PFSK-1 (cell line): ENCODE data around the gene TMEM132E.

ENCODE experiments used
- POLR2AphosphoS5 ChIP-seq: IDR thresholded peaks from 2 replicates; pipeline ENCODE4 v1.6.1; 2012; ENCODE audit warnings: low read depth, mild to moderate bottlenecking, control low read depth, low read length, moderate library complexity
- REST ChIP-seq, 2 experiments: IDR thresholded peaks; 2 replicates each; pipeline versions ENCODE4 v1.6.1 to v1.8.0; 2011 to 2012; ENCODE audit warnings: low read depth in 2 of 2, low read length in 2 of 2, control low read depth in 1 of 2, inconsistent platforms in 1 of 2, mild to moderate bottlenecking in 1 of 2, moderate library complexity in 1 of 2; ENCODE audit not compliant: insufficient read depth in 1 of 2
- SIN3A ChIP-seq: IDR thresholded peaks from 2 replicates; pipeline ENCODE4 v1.6.1; 2012; ENCODE audit warnings: mild to moderate bottlenecking, low read length, moderate library complexity, borderline replicate concordance; ENCODE audit not compliant: insufficient read depth
- TAF1 ChIP-seq: IDR thresholded peaks from 2 replicates; pipeline ENCODE4 v1.6.1; 2012; ENCODE audit warnings: low read length, control low read depth, borderline replicate concordance; ENCODE audit not compliant: insufficient read depth

DNA sequence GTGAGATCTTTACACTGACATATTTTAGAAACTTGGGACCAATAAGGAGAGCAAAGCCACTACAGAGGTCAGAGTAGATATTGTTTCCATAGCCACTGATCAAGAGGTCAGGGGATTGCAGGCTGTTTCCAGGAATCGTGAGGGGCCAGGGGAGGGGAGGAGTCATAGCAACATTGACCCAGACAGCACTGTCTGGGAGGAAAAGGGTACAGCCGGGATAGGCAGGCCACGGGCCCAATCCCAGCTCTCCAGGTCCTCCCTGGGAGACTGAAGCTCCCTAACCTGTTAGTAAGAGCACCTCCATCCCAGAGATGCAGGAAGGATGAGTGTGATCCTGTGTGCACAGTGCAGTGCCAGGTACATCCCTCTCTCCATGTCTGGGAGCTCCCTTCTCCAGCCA is 48.5 kb upstream of the TMEM132E start:
- TF ChIP-seq TAF1 (no peak), SIN3A (no peak), POLR2AphosphoS5 (no peak), REST (IDR thresholded peaks at IDR 0.05; ENCODE audit: insufficient read depth in 1 of 2, low read depth in 2 of 2, low read length in 2 of 2) (no peak)
